ENCODE measurements around the gene RNASEL.
"Not testable (repeated sequence)": the region's sequence is repeated elsewhere in the genome, so short reads cannot be mapped to it uniquely, and the experiment has no call there.

RNASEL gene

DNA sequence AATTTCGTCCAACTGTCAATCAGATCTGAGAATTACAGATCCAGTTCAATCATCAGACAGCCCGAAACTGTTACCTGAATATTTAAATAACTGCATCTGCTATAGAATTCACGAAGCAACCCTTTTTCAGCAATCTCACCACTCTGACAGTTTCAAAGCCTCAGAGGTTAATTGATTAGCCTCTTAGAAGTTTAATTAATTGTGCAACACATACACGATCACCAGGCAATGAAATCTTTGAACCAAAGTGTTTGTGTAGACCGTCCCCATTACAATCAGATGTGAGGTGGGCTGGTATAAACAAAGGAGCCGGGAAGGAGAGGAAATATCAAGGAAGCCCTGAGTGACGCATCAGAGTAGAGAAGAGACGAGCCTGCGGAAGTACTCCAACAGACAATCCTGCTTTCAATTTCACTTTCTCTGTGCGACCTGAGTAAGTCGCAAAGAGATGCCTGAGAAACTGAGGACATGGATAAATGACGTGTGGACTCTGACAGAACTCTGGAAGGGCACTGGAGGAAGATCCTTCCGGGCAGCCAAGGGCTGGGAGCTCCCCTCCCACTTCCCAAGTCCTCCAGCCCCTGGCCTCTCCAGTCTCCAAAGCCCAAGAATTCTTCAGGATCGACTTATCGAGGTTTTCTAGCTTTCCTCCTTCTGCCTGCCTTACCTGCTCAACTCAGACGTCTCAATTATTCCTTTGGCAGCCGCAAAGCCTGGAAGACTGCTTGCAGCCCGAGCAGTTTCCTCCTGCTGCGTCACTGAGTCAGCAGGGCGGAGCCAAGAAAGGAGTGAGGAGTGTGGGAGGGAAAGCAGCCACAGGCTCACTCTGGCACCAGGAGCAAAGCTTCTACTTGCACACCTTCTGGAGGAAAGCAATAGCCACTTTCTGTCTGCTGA, at the start of gene RNASEL:
Gene RNASEL (minus strand): TSS at position 757 of the 897 bp plus-strand sequence. CDS start 2,450 bp downstream, outside the sequence.
- peak; percentile 85 for DNase-seq

DNA sequence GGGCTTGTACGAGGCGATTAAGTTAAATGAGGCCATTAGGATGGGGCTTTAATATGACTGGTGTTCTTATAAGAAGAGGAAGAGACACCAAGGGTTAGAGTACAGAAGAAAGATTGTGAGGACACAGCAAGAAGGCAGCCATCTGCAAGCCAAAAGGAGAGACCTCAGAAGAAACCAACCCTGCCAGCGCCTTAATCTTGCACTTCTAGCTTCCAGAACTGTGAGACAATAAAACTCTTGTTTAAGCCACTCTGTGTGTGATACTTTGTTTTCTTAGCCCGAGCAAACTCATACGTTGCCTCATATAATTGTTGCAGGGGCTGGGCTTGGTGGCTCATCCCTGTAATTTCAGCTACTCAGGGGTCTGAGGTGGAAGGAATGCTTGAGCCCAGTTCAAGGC, 48.7 kb upstream of the RNASEL start:
- no peak for DNase-seq

DNA sequence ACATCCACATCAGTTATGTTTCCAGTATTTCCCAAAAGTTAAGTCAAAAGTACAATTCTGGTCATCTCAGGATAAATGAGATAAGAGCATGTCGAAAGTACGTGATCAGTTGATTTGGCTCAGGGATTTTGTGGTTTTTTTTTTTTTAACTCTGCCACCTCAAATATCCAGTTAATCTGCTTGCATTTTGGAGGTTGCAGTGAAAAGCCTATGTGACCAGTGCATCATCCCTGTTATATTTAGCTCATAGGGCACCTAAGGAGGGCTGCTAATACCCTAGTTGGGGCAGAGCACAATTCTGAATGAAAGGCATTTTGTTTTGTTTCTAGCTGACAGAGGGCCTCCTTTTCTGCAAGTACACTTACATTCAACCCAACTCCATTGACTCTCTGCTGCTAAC, 46.8 kb upstream of the RNASEL start:
- DNase-seq: no peak

DNA sequence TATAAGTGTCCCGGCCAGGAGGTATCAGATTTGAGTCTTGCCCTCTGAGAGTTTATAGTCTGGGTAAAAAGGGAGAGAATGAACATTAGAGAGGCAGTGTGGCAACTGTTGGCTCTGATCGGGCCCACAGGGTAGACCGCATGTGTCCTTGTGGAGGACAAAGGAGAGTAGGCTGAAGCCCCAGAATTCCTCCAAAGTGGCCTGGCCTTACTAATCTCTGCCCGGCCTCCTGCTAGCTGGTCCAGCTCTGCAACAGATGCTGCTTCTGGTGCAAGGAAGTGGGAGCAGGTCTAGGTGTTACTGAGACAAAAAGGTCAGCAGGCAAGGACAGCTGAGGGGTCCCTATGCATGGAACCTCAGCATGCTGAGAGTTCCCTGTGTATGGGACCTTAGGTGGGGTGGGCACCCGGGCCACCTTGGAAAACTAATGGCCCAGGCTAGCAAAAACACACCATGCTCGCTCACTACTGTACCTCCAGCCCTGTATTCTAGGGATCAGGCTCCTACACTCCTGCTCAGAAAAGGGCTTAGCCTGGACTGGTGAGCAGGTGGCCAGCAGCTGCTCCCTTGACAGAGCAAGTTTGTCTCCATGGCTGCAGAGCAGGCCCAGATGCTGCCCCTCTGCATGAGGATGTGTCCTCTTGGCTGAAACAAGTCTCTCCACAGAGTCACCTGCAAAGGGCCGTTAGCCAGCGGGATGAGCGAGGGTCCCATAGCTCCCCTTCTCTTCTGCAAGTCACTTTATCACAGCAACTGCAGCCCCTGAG, 45.4 kb upstream of the RNASEL start:
- DNase-seq: peak; percentile 71

GRCh38 chr1:182633657-182634281, 44.7 kb upstream of the RNASEL start:
- peak; percentile 91 for DNase-seq

DNA sequence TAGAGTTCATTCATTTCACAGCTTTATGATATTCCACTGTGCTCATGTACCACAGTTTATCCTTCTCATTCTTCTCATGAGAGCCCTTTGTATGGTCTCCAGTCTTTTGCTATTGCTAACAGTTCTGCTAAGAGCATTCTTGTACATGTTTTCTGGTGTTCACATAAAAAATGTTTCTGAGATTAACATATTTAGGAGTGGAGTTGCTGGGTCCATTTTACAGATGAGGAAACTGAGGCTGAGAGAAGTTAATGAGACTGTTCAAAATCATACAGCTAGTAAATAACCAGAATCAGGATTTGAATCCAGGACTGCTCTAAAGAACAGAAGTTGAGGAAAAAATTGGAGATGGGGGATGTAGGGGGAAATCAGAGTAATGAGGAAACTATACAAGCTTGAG, 44.0 kb upstream of the RNASEL start:
- DNase-seq: no peak

DNA sequence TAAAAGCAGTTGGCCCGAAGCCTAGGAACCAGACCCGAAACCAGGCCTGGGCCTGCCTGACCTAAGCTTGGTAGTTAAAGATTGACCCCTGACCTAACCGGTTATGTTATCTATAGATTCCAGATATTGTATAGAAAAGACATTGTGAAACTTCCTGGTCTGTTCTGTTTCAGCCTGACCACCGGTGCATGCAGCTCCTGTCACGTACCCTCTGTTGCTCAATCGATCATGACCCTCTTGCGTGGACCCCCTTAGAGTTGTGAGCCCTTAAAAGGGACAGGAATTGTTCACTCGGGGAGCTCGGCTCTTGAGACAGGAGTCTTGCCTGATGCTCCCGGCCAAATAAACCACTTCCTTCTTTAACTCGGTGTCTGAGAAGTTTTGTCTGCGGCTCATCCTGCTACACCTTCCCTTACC, 43.4 kb upstream of the RNASEL start:
- DNase-seq: not testable (repeated sequence)

DNA sequence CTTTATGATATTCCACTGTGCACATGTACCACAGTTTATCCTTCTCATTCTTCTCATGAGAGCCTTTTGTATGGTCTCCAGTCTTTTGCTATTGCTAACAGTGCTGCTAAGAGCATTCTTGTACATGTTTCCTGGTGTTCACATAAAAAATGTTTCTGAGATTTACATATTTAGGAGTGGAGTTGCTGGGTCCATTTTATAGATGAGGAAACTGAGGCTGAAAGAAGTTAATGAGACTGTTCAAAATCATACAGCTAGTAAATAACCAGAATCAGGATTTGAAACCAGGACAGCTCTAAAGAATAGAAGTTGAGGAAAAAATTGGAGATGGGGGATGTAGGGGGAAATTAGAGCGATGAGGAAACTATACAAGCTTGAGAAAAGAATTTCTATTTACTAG, 42.9 kb upstream of the RNASEL start:
- DNase-seq: no peak

DNA sequence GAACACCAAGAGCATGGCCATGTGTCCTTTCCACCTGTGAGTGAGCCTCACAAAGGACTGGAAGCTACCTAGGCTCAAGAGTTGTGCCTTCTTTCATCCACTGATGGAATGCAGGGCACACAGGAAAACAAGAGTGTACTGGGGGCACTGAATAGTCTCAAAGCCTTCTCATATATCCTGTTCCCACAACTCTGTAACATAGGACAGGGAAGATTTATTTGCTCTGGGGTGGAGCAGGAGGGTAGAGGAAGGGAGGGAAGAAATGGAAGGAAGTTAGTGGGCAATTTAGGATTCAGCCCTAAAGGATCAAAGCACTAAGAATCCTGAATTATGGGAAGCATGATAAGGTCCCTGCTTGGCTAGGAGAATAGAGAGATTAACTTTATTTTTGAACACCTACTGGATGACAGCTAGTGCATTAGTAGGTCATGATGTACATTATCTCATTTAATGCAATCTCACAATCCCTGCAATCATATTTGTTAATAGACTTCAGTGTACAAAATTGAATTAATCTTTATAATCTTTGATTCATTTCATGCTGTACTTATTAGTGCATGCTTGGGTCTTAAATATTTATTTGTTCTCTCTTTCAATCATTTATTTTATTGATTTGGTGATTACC, 42.1 kb upstream of the RNASEL start:
- no peak for DNase-seq

DNA sequence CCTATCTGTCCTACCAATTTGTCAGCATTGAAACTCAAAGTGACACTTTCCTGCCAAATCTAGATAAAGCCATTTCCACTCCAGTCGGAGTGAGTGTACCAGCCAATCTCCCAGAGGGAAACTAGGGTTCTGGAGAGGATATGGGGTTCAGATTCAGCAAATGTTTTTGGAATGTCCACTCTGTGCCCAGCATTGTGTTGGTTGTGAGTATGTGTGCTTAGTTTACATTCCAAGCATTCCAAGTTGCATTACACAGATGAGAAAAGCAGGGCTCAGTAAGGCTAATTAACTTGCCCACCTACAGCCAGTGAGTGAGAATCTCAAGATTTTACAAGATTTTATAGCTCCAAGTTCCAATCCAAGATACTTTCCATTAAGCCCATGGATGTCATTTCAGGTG, 41.5 kb upstream of the RNASEL start:
- DNase-seq: no peak

- DNase-seq: no peak
These were observed 40.5 kb upstream of the RNASEL start for GRCh38 chr1:182629499-182630096.

- no peak for DNase-seq
These were observed 40.0 kb upstream of the RNASEL start for GRCh38 chr1:182629080-182629479.

DNA sequence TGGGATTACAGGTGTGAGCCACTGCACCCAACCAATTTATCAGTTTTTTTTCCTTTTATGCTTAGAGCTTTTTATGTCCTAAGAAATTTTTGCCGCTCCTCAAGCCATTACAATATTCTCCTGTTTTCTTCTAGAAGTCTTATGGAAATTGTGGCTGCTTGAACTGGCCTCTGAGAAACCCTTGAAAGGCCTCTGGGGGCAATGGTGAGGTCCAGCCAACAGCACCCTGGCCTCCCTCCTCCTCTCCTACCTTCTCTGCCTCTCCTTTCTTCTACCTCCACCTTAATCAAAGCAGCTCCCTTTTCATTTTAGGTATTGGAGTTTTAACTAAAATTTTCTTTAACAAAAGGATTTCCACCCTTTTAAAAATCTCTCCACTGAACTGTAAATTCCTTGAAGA, 39.6 kb upstream of the RNASEL start:
- DNase-seq: no peak

- no peak for DNase-seq
These were observed 38.6 kb upstream of the RNASEL start for GRCh38 chr1:182627622-182628021.

DNA sequence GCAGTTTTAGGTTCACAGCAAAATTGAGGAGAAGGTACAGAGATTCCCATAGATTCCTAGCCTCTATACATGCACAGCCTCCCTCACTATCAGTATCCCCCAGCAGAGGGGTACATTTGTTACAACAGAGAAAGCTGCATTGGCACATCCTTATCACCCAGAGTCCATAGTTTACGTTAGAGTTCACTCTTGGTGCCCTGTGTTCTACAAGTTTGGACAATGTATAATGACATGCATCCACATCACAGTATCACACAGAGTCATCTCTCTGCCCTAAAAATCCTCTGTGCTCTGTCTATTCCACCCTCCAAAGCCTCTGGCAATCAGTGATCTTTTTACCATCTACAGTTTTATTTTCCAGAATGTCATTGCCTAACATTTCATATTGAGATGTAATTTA, 37.5 kb upstream of the RNASEL start:
- no peak for DNase-seq

GRCh38 chr1:182625719-182626504, 36.9 kb upstream of the RNASEL start:
- no peak for DNase-seq

DNA sequence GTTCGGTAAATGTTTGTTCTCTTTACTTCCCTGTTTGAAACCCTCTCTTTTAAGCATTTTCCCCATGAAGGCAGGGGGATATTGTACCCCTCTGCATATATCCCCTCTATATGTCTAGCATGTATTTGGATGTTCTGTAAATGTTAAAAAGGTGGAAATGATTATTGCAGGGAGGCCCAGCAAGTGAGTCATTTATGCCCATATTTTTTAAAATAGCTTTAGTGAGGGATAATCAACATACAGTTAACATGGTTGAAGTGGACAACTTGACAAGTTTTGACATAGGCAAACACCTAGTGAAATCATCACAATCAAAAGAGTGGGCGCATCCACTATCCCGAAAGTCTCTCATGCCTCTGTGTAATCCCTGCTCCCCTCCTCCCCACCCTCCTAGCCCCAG, 36.0 kb upstream of the RNASEL start:
- DNase-seq: no peak

DNA sequence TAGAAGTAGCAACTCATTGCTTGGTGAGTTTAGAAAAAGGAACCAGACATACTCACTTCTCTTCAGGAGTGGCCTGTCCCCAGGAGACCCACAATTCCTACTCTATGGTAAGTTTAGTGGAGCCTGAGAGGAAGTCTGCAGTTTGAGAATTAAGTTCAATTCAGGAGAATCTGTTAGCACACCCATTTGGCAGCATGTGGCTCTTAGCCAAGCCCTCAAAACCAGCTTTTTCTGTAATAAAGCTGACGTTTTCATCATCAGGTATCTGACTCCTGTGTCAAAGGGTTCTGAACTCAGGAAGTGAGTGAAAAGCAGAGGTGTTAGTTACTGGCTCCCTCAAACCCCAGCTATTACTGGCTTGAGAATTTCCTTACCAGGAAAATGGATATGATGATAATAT, 35.5 kb upstream of the RNASEL start:
- no peak for DNase-seq

GRCh38 chr1:182622901-182623528, 34.0 kb upstream of the RNASEL start:
- no peak for DNase-seq

- DNase-seq: no peak
These were observed 32.9 kb upstream of the RNASEL start for GRCh38 chr1:182621906-182622305.

- no peak for DNase-seq
These were observed 32.0 kb upstream of the RNASEL start for GRCh38 chr1:182620924-182621585.
